Neural crest cell (in vitro differentiated cells): ENCODE measurements around the gene TMEM129. TPM values are rescaled to one million over a fixed set of nuclear protein-coding genes. Genes with fewer than 3 reads are reported as not detected.

Experiments
- DNase-seq: peaks from one replicate; pipeline ENCODE4 v3.0.0; 2021; ENCODE audit warnings: low read depth, mixed read lengths, low spot score
- H3K27ac Mint-ChIP-seq: one replicate; pipeline ENCODE4 v1.8.0; 2021; ENCODE audit warnings: mild to moderate bottlenecking, mixed read lengths; ENCODE audit not compliant: unreplicated experiment
- H3K27me3 Mint-ChIP-seq: 2 replicates; pipeline ENCODE4 v1.8.0; 2021; ENCODE audit warnings: low read depth, mild to moderate bottlenecking, mixed read lengths
- H3K36me3 Mint-ChIP-seq: 2 replicates; pipeline ENCODE4 v1.8.0; 2021; ENCODE audit warnings: low read depth, mild to moderate bottlenecking, mixed read lengths
- H3K4me1 Mint-ChIP-seq: 2 replicates; pipeline ENCODE4 v1.8.0; 2021; ENCODE audit warnings: mixed read lengths
- H3K4me3 Mint-ChIP-seq: one replicate; pipeline ENCODE4 v1.8.0; 2021; ENCODE audit warnings: mild to moderate bottlenecking, mixed read lengths
- H3K9me3 Mint-ChIP-seq: 2 replicates; pipeline ENCODE4 v1.8.0; 2021; ENCODE audit warnings: mixed read lengths
- total RNA-seq: library from RNA; stranded (reverse); gene quantifications from 2 replicates; pipeline ENCODE4 v1.2.1, GENCODE V29; 2021
- TF ChIP-seq, protein P1 (sequence below): fragments of 200-600 bp; sonication (generic); conservative IDR thresholded peaks from 2 replicates; pipeline ENCODE4 v1.5.0; 2021; ENCODE audit warnings: antibody characterized with exemption, mild to moderate bottlenecking

TMEM129 gene
- total RNA-seq, 1 donor from 2014 or later: 37.4 TPM

DNA sequence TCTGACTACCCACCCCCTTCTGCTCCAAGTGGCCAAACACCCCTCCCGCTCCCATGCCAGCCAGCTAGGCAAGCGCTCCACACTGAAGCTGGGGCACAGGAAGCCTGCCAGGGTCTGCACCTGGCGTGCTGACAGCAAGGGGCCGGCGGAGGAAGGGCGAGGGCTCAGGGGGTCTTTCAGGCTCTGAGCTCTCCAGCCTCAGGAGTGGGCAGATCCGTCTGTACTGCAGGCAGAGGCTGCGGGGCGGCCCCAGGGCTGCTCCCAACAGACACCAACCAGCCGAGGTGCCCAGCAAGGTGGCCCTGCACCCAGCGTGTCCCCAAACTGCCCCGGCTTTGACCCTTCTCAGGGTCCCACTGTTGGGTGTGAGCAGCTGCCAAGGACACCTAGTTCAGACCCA lies 51.9 kb downstream of the TMEM129 start:
- Mint-ChIP-seq H3K4me1 (no peaks in the 10 kb centered on the region), H3K27me3 (peaks cover 7% of the 10 kb centered on the region), H3K27ac (no peak overlapping the region), H3K9me3 (no peaks in the 10 kb centered on the region), H3K4me3 (no peak overlapping the region), H3K36me3 (no peaks in the 10 kb centered on the region)
- TF ChIP-seq, protein P1, sequence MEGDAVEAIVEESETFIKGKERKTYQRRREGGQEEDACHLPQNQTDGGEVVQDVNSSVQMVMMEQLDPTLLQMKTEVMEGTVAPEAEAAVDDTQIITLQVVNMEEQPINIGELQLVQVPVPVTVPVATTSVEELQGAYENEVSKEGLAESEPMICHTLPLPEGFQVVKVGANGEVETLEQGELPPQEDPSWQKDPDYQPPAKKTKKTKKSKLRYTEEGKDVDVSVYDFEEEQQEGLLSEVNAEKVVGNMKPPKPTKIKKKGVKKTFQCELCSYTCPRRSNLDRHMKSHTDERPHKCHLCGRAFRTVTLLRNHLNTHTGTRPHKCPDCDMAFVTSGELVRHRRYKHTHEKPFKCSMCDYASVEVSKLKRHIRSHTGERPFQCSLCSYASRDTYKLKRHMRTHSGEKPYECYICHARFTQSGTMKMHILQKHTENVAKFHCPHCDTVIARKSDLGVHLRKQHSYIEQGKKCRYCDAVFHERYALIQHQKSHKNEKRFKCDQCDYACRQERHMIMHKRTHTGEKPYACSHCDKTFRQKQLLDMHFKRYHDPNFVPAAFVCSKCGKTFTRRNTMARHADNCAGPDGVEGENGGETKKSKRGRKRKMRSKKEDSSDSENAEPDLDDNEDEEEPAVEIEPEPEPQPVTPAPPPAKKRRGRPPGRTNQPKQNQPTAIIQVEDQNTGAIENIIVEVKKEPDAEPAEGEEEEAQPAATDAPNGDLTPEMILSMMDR: no peak
- DNase-seq: no peak

DNA sequence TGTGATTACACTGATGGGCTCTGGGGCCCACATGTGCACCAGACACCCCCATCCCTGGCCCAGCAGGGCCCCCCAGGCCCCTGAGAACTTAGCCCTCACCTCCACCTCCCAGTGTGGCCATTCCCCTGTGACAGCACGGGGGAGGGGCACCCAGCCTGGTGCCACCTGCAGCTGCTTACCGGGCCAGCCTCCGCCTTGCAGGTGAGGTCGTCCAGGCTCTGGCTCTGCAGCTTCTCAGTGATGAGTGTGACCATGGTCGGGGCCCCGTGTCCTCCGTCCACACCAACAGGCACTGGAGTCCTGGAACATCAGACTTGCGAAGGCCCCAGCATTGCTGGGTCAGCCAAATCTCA lies 52.7 kb downstream of the TMEM129 start:
- H3K27me3 Mint-ChIP-seq: no peaks in the 10 kb centered on the region
- no peak overlapping the region for H3K27ac Mint-ChIP-seq
- H3K36me3 Mint-ChIP-seq: no peaks in the 10 kb centered on the region
- no peaks in the 10 kb centered on the region for H3K9me3 Mint-ChIP-seq
- no peak overlapping the region for H3K4me3 Mint-ChIP-seq
- H3K4me1 Mint-ChIP-seq: no peaks in the 10 kb centered on the region
- DNase-seq: no peak
- TF ChIP-seq, protein P1: no peak

DNA sequence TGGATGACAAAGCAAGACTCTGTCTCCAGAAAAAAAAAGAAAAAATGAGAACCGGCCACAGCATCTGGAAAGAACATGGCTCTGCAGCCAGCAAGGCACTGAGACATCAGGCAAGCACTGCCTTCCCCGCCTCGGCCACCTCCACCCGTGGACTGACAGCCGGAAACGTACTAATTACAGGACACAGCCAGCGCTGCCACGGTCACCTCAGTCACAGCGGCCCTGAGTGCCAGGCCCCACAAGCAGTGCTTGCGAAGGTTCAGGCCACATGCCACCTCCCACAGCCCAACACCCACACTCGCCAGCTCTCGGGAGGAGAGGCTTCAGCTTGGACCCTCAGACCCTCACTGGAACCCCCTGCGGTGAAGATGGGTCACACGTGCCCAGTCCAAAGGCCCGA lies 53.9 kb downstream of the TMEM129 start:
- no peaks in the 10 kb centered on the region for H3K27me3 Mint-ChIP-seq
- H3K4me3 Mint-ChIP-seq: no peak overlapping the region
- TF ChIP-seq, protein P1: no peak
- H3K27ac Mint-ChIP-seq: no peak overlapping the region
- H3K4me1 Mint-ChIP-seq: no peaks in the 10 kb centered on the region
- H3K36me3 Mint-ChIP-seq: no peaks in the 10 kb centered on the region
- no peak for DNase-seq
- H3K9me3 Mint-ChIP-seq: no peaks in the 10 kb centered on the region

DNA sequence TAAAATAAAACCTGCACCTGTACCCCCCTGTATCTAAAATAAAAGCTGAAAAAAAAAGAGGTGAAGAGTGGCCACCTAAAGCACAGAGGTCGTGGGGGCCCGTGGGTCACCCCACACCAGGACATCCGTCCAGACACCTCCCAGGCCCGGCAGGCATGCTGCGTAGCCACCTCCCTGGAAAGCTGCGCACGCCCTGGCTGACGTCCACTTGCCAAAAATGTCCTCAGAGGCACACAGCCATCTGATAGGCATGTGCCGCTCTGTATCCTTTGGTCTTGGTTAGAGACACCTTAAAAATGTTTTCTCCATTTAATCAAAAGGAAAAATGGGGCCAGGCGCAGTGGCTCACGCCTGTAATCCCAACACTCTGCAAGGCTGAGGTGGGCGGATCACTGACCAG lies 54.7 kb downstream of the TMEM129 start:
- no peak for DNase-seq
- Mint-ChIP-seq H3K27me3 (no peaks in the 10 kb centered on the region), H3K4me1 (no peaks in the 10 kb centered on the region), H3K4me3 (no peak overlapping the region), H3K36me3 (no peaks in the 10 kb centered on the region), H3K9me3 (no peaks in the 10 kb centered on the region), H3K27ac (no peak overlapping the region)
- TF ChIP-seq, protein P1: no peak

Other genes starting within 250 kb of the TMEM129 start
- gene FAM53A, start 37.0 kb downstream of the TMEM129 start, total RNA-seq: 3.6 and 4.3 TPM in 2 replicates
- 60.2 and 64.8 TPM in 2 replicates for gene SLBP, start 9.0 kb downstream of the TMEM129 start, total RNA-seq
- gene TACC3, start 198 bp upstream of the TMEM129 start, total RNA-seq: 159 and 165 TPM in 2 replicates
- 42.5 and 48.1 TPM in 2 replicates for gene FGFR3, start 72.0 kb upstream of the TMEM129 start, total RNA-seq
- gene LETM1, start 134.8 kb upstream of the TMEM129 start, total RNA-seq: 59.5 and 60.6 TPM in 2 replicates
- gene NSD2, start 150.1 kb upstream of the TMEM129 start, total RNA-seq: 269 and 274 TPM in 2 replicates